GM19099 (cell line): ENCODE data around the gene KIAA0513.

Experiments used
- POLR2A ChIP-seq: IDR thresholded peaks from 3 replicates; pipeline ENCODE4 v1.6.1; 2011; ENCODE audit warnings: low read depth; ENCODE audit not compliant: insufficient read length; ENCODE audit errors: extremely low read depth

KIAA0513 gene

DNA sequence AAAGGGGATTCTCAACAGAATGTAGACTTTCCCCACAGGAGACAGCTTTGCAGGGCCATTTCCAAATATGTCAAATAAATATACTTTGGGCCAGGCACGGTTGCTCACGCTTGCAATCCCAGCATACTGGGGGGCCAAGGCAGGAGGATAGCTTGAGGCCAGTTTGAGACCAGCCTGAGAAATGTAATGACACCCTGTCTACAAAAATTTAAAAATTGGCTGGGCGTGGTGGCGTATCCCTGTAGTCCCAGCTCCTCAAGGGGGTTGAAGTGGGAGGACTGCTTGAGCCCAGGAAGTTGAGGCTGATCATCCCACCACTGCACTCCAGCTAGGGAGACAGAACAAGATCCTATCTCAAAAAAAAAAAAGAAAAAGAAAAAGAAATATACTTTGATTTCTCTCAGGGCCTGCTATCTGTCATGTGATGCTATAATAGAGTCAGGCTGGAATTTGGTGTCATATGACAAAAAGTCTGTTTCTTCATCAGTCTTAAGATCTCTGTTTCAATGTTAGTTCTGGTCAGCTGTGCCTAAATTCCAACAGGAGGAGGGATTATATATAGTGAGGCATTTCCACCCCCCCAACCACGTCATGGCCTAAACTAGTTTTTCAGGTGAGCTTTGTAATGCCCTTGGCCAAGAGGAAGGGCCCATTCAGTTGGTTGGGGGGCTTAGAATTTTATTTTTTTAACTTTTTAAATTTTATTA is 12.0 kb upstream of the KIAA0513 start:
- no peak for TF ChIP-seq POLR2A

DNA sequence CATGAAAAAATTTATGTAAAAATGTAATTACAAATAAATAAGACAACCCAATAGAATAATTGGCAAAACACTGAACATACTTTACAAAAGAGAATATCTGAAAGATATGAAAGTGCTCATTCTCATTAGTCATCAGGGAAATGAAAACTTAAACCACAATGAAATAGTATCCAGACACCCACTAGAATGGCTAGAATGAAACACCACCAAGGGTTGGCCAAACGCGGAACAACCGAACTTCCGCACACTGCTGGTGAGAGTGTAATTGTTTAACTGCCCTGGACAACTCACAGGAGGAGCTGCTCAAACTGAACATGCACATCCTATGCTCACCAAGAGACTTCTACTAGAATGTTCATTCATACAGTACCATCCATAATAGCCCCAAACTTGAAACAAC is 10.4 kb upstream of the KIAA0513 start:
- no peak for TF ChIP-seq POLR2A

DNA sequence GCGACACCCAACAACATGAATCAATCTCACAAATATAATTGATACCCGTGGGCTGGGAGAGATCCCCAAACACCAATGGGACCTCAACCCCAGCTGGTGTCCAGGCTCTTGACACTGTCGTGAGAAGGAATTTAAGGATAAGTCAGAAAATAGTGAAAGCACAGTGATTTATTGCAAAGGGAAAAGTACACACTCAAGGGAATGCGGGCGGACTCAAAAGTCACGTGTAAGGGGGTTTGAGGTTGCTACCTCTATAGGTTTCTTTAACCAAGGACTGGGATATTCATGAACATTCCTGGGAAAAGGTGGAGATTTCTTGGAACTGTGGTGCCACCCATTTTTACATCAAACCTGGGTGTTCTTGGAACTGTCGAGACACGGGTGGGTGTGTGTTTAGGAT is 10.0 kb upstream of the KIAA0513 start:
- TF ChIP-seq POLR2A = no peak

DNA sequence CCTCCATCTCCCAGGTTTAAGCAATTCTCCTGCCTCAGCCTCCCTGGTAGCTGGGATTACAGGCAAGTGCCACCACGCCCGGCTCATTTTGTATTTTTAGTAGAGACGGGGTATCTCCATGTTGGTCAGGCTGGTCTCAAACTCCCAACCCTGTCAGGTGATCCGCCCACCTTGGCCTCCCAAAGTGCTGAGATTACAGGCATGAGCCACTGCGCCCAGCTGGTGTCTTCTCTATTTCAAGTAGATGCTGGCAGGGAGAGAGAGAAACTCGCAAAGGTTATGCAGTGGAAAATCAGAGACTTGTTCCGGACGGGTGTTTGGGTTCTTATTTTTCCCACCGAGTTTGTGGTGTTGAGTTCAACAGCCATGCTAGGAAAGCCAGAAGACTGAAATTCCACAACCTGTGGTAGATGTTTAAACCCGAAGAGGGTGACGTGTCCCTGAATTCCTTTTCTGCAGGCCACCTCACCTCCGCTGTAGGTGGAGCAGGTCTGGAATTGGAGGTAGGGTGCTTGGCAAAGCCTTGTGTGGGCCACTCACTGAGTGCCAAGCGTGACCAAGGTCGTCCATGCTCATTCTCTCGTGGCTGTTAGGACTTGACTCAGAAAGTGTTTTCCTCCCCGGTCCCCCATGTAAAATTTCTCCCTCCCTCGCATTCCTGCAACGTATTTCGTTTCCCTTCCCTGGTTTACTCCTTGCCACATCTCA is 8.9 kb upstream of the KIAA0513 start:
- TF ChIP-seq POLR2A = no peak

DNA sequence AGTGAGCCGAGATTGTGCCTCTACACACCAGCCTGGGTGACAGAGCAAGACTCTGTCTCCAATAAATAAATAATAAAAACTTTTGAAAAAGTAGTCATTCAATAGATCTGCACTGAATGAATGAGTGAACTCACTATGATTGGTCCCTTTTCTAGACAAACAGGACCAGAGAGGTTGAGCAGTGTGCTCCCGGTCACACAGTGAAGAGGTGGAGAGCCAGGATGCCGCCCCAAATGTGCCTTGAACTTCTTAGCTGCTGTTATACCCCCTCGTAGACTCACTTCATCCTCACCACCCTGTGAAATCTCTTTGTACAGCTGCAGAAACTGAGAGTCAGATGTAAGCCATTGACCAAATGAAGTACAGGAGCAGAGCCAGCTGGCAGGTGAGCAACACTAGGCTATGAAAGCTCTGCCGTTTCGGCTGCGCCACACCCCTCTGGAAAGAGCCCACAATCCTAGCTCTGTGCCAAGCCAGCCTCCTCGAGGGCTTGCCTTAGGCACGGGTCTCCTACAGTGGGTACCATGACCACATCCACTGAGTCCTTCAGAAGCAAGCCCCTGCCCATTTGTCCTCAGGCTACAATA is 7.8 kb upstream of the KIAA0513 start:
- TF ChIP-seq POLR2A = no peak

DNA sequence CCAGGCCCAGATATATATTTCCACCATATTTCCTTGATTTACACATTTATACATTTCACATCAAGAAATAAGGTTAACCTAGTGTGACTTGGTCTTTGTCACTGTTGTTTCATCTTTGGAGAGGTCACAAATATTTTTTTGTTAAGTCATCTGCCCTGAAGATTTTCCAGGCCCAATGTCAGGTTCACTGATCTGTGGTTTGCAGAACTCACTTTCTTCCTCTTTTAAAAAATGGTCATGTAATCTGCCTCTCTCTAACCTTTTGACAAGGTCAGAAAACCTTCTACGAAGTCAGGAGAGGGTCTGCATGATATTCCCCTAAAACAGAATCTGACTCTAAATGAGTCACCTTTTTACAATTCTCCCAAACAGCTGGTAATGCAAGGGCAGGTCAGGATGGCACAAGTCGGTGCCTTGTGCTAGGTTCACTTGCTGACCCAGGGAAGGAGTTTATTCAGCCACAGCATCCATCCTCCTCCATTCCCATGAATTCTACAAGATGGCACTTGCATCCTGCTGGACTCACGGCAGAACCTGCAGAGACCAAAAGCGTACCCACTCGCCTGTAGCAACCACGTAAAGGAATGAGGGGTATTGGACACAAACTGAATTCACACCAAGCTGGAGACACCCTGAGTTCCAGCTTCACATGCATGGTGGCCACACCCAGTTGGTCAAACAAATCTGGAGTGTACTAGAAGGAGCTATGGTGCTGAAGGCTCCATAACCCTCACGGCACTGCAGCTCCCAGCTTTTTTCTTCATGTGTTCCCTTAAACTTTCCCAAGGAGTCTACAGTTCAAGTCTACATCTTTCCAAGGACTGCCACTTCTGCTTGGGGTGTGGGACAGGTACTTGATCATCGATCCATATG is 1.6 kb upstream of the KIAA0513 start:
- TF ChIP-seq POLR2A = no peak

DNA sequence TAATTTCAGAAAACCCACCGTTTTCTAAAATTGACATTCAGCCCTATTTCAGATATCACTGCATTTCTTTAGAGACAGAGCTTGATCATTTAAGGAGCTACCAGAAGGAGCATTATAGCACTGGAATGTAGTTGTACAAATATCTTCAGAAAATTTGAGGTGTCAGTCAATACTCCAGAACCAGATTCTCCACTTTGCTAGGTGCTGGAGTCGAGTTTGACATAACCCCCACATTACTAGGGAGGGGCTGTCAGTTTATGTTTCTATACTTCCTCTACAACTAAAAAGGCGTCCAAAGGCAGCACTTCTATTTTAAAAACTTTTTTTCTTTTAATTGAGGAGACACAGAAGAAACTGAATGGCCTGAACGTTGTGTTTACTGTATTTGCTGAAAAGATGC is 892 bp upstream of the KIAA0513 start:
- no peak for TF ChIP-seq POLR2A

DNA sequence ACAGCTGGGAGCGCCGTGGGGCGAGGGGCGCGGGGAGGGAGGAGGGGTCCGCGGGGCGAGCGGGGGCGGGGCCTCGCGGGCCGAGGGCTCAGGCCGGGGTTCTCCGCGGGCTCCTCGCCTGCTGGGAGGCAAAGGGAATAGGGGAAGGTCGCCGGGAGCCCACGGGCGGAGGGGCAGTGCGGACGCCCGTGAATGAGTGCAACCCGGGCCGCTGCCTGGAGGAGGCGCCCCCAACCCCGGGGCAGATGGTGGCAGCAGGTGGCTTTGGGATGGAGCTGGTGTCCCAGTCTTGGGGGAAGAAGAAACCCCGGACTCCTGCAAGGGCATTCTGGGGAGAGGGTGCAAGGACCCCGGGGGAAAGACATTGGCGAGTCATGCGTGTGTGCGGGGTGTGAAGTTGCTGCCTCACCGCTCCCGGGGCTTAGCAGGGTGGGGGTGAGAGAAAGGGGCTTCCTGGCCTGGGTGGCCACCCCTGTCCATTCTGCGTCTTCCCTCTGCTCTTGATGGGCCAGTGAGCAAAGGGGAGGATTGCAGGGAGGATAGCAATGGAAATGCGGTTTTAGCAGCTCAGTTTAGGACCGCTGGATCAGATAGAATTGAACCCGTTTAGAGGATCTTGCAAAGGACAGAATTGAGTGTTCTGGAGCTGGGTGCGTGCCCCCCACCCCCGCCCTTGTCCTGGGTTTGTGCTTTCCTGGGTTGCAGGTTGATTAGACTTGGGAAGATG is 526 bp downstream of the KIAA0513 start:
- no peak for TF ChIP-seq POLR2A

DNA sequence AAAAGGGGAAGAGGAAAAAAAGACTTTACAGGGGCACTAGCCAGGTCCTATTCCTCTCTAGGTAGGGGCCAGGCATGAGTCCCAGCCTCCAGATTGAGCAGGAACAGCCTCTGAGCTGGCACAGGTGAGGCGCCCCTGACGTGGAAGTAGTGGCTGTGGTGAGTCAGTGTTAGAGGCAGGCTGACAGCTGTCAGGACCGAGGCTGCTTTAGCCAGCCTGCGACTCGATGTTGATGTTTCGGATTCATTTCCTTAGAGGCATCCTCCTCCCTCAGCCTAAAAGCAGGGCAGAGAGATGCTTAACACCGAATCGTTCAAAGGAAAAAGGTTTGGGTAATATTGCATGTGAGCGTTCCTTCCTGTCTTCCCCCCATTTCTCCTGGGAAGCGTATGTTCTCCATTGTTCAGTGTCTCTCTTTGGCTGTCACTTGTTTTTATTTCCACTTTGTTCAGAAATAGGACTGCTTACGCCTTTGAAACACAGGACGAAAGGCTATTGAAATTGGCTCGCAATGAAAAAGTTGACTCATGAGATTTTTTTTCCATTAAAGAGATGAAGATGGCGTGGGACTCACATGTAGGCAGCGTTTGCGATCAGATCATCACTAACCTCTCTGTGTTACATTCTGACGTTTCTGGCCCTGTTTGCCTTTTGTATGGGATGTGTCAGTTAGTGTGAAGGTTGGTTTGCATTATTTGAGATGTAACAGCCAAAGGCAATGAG is 1.3 kb downstream of the KIAA0513 start:
- TF ChIP-seq POLR2A = no peak

DNA sequence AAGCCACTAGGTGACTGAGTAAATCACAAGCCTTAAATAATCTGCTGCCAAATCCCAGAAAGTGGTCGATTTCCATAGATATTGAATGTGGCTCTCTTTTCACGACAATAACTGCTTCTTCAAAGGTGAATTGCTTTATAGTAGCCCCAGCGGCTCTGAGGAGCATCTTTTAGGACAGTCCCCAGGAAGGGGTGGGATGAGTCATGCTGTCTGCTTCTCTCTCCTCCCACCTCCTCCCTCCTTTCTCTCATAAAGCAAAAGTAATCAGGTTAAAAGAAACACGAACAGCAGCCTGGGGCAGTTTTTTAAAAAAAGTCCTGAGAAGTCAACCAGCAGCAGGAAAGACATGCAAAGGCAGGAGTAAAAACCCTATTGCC is 1.8 kb downstream of the KIAA0513 start:
- TF ChIP-seq POLR2A = no peak

DNA sequence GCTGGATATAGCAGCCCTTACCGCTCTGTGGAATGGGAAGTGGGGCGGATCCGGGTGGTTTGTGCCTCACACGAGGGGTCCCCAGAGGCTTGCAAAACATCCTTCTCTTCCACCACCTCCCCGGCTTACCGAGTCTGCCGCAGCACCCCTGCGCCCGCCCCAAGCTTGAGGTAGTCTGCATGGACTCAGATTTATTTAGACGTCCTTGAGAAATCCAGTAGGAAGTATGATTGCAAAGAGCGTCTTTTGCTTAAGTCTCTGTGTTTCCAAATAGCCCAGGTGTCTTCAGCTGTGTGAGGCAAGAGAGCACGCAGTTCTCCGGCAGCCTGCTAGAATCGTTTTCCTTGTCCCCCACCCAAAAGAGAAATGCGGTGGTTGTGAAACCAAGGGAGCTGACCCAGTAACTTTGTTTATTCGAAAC is 2.4 kb downstream of the KIAA0513 start:
- TF ChIP-seq POLR2A = no peak

DNA sequence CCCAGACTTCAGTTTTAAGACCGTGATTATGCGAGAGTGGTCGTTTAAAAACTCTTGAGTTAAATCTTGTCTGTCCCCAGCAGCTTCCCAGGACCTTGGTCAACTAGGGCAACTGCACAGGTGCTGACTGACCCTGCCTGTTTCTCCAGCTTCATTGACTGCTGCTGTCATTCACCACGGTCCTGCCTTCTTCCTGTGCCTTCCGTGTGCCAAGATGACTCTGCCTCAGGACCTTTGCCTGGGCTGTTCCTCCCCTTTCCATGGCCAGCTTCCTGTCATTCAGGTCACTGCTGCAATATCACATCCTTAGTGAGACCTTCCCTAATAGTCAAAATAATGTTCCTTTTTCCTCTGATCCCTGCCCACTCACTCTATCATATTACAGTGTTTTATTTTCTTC is 3.9 kb downstream of the KIAA0513 start:
- no peak for TF ChIP-seq POLR2A

DNA sequence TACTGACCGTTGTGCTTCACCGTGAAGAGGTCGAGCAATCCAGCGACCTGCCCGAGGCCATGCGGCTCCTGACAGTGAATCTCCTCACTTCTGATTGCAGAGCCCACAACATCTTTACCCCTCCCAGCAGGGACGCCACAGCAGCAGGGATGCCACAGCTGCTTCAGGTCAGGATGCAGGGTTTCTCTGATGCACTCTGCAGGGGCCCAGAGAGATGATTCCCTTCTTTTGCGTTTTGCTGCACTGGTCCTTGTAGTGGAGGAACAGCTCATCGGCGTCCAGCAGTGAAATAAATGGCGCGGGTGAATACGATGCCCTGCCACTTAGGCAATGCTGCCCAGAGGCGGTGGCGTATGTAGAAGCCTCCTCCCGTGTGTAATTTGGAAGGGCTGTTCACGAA is 5.6 kb downstream of the KIAA0513 start:
- no peak for TF ChIP-seq POLR2A
